Liver (tissue), 9 donors: ENCODE measurements around the gene WARS2. TPM values are rescaled to one million over a fixed set of nuclear protein-coding genes. Genes with fewer than 3 reads are reported as not detected.

ENCODE experiments used
- DNase-seq: peaks from one replicate; pipeline ENCODE4 v3.0.0-alpha.2; 2017; ENCODE audit warnings: low spot score
- H3K27ac ChIP-seq, 2 donors: one replicate each; pipeline ENCODE4 v1.7.0; 2013; ENCODE audit warnings: inconsistent platforms in 2 of 2, low read length in 2 of 2, control low read depth in 1 of 2, low read depth in 1 of 2, mild to moderate bottlenecking in 1 of 2
- H3K27me3 ChIP-seq, 4 donors: one replicate each; pipeline versions ENCODE4 v1.6.1 to v1.7.0; 2013; ENCODE audit warnings: low read length in 3 of 4, inconsistent platforms in 1 of 4, mild to moderate bottlenecking in 1 of 4, moderate library complexity in 1 of 4; ENCODE audit not compliant: control insufficient read depth in 4 of 4, insufficient read depth in 4 of 4
- H3K36me3 ChIP-seq, 4 donors: one replicate each; pipeline versions ENCODE4 v1.6.1 to v1.7.0; 2013; ENCODE audit warnings: low read length in 3 of 4, mild to moderate bottlenecking in 3 of 4, low read depth in 1 of 4, moderate library complexity in 1 of 4; ENCODE audit not compliant: control insufficient read depth in 4 of 4, insufficient read depth in 3 of 4
- H3K4me1 ChIP-seq, 4 donors: one replicate each; pipeline versions ENCODE4 v1.6.1 to v1.7.0; 2013; ENCODE audit warnings: low read length in 3 of 4, mild to moderate bottlenecking in 3 of 4, moderate library complexity in 1 of 4; ENCODE audit not compliant: control insufficient read depth in 4 of 4, insufficient read depth in 4 of 4
- H3K4me3 ChIP-seq, 3 donors: one replicate each; pipeline versions ENCODE4 v1.6.1 to v1.7.0; 2013; ENCODE audit warnings: low read length in 3 of 3, control low read depth in 1 of 3, low read depth in 1 of 3, mild to moderate bottlenecking in 1 of 3
- H3K9ac ChIP-seq, 2 donors: one replicate each; pipeline ENCODE4 v1.7.0; 2013; ENCODE audit warnings: low read length in 2 of 2, mild to moderate bottlenecking in 2 of 2, moderate library complexity in 2 of 2, control low read depth in 1 of 2, low read depth in 1 of 2
- H3K9me3 ChIP-seq, 4 donors: one replicate each; pipeline versions ENCODE4 v1.6.1 to v1.7.0; 2013; ENCODE audit warnings: low read length in 3 of 4; ENCODE audit not compliant: control insufficient read depth in 4 of 4
- ATF3 ChIP-seq: IDR thresholded peaks from 2 replicates; pipeline ENCODE4 v1.6.1; 2016; ENCODE audit warnings: antibody characterized with exemption
- CTCF ChIP-seq: fragments of 150-350 bp; IDR thresholded peaks from 2 replicates; pipeline ENCODE4 v1.5.1; 2017; ENCODE audit warnings: improper control_type of control experiment, low read depth, low read length; ENCODE audit not compliant: missing input control
- EGR1 ChIP-seq, 2 donors: IDR thresholded peaks; 2 replicates each; pipeline ENCODE4 v1.6.1; 2016 to 2018; ENCODE audit warnings: antibody characterized with exemption in 2 of 2, low read depth in 2 of 2
- FOXA1 ChIP-seq: IDR thresholded peaks from 2 replicates; pipeline ENCODE4 v1.6.1; 2016; ENCODE audit warnings: antibody characterized with exemption
- FOXA2 ChIP-seq: IDR thresholded peaks from 2 replicates; pipeline ENCODE4 v1.6.1; 2016; ENCODE audit warnings: antibody characterized with exemption
- GABPA ChIP-seq, 2 donors: IDR thresholded peaks in 1 of 2; conservative IDR thresholded peaks in 1 of 2; 2 replicates each; pipeline ENCODE4 v1.6.1; 2016; ENCODE audit warnings: antibody characterized with exemption in 2 of 2, mild to moderate bottlenecking in 1 of 2, moderate library complexity in 1 of 2
- HNF4A ChIP-seq, 2 donors: conservative IDR thresholded peaks; 2 replicates each; pipeline ENCODE4 v1.6.1; 2016; ENCODE audit warnings: antibody characterized with exemption in 2 of 2, mild to moderate bottlenecking in 2 of 2
- HNF4G ChIP-seq: IDR thresholded peaks from 2 replicates; pipeline ENCODE4 v1.6.1; 2016; ENCODE audit warnings: antibody characterized with exemption
- JUND ChIP-seq, 2 donors: IDR thresholded peaks; 2 replicates each; pipeline ENCODE4 v1.6.1; 2016; ENCODE audit warnings: antibody characterized with exemption in 2 of 2
- NR2F2 ChIP-seq: IDR thresholded peaks from 2 replicates; pipeline ENCODE4 v1.6.1; 2016; ENCODE audit warnings: antibody characterized with exemption
- RAD21 ChIP-seq, 2 donors: IDR thresholded peaks; 2 replicates each; pipeline ENCODE4 v1.6.1; 2016; ENCODE audit warnings: antibody characterized with exemption in 2 of 2, mild to moderate bottlenecking in 2 of 2
- REST ChIP-seq: IDR thresholded peaks from 2 replicates; pipeline ENCODE4 v1.6.1; 2016; ENCODE audit warnings: antibody characterized with exemption, mild to moderate bottlenecking
- RXRA ChIP-seq, 2 donors: IDR thresholded peaks; 2 replicates each; pipeline ENCODE4 v1.6.1; 2017 to 2018; ENCODE audit warnings: antibody characterized with exemption in 2 of 2, mild to moderate bottlenecking in 1 of 2
- SP1 ChIP-seq: IDR thresholded peaks from 2 replicates; pipeline ENCODE4 v1.6.1; 2018; ENCODE audit warnings: antibody characterized with exemption, mild to moderate bottlenecking
- TAF1 ChIP-seq: conservative IDR thresholded peaks from 2 replicates; pipeline ENCODE4 v1.6.1; 2016; ENCODE audit warnings: antibody characterized with exemption, mild to moderate bottlenecking
- YY1 ChIP-seq: IDR thresholded peaks from 2 replicates; pipeline ENCODE4 v1.6.1; 2016; ENCODE audit warnings: antibody characterized with exemption, mild to moderate bottlenecking
- ZBTB33 ChIP-seq: IDR thresholded peaks from 2 replicates; pipeline ENCODE4 v1.6.1; 2016; ENCODE audit warnings: antibody characterized with exemption
- WGBS: extraction: QIAGEN DNeasy Blood & Tissue Kit; methylation state at CpG from one replicate; pipeline ENCODE4 v1.1.7; 2013; 5-methylcytosine and 5-hydroxymethylcytosine counted together
- polyA plus RNA-seq, 2 donors: library from polyadenylated mRNA; stranded (reverse) in 1 of 2; unstranded in 1 of 2; fragments of 200-250 nt in 1 of 2; fragments of >200 nt in 1 of 2; fragmentation: Nextera tagmentation in 1 of 2; extraction: Ambion mirVana in 1 of 2; gene quantifications; one replicate each; pipeline versions ENCODE4 v1.2.1 to v1.2.3, GENCODE V29; 2013 to 2015
- total RNA-seq, 2 donors: library from RNA; depleted of rRNA; stranded (reverse); fragments of >200 nt; gene quantifications; one replicate each; pipeline ENCODE4 v1.2.3, GENCODE V29; 2014
- TF ChIP-seq, protein P1 (sequence below): IDR thresholded peaks from 2 replicates; pipeline ENCODE4 v1.6.1; 2016; ENCODE audit warnings: antibody characterized with exemption
- donor health status: healthy.
- donor health status: healthy.
- donor health status: healthy.
- donor health status: healthy.
- donor health status: healthy.

WARS2 gene
- total and polyA plus RNA-seq, 4 donors = 3.5 to 14.5 (median 7.0) TPM

GRCh38 chr1:119184972-119185371 is 44.5 kb upstream of the WARS2 start (continued):
- no peak for TF ChIP-seq HNF4A (conservative IDR thresholded peaks at IDR 0.05)
- TF ChIP-seq HNF4G = no peak
- no peak for TF ChIP-seq EGR1 (IDR thresholded peaks at IDR 0.05; ENCODE audit: low read depth in 2 of 2)
- TF ChIP-seq FOXA2 = no peak
- TF ChIP-seq NR2F2 = no peak
- TF ChIP-seq YY1 = no peak

- Histone ChIP-seq H3K9me3 (no peaks in the 10 kb centered on the region), H3K27ac (no peak overlapping the region), H3K36me3 (peaks cover 0 to 2% (median 0%) of the 10 kb centered on the region in 4 donors), H3K27me3 (no peaks in the 10 kb centered on the region), H3K4me3 (no peak overlapping the region), H3K4me1 (no peaks in the 10 kb centered on the region), H3K9ac (no peak overlapping the region)
- DNase-seq = no peak
- WGBS = 92% methylated on average over 3 of the region's 3 CpGs
- TF ChIP-seq RAD21 (IDR thresholded peaks at IDR 0.05) (no peak), FOXA2 (no peak), SP1 (no peak), RXRA (IDR thresholded peaks at IDR 0.05) (no peak), FOXA1 (no peak), HNF4G (no peak), NR2F2 (no peak), ZBTB33 (no peak), TAF1 (no peak)
- TF ChIP-seq, protein P1, sequence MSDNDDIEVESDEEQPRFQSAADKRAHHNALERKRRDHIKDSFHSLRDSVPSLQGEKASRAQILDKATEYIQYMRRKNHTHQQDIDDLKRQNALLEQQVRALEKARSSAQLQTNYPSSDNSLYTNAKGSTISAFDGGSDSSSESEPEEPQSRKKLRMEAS = no peak
Observed at GRCh38 chr1:119181218-119181617, 40.8 kb upstream of the WARS2 start.

DNA sequence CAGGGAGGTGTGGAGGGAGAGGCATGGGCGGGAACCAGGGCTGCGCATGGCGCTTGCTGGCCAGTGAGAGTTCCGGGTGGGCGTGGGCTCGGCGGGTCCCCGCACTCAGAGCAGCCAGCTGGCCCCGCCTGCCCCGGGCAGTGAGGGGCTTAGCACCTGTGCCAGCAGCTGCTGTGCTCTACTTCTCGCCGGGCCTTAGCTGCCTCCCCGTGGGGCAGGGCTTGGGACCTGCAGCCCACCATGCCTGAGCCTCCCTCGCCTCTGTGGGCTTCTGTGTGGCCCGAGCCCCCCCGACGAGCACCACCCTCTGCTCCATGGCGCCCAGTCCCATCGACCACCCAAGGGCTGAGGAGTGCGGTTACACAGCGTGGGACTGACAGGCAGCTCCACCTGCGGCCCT is 38.6 kb upstream of the WARS2 start:
- DNase-seq = no peak
- TF ChIP-seq CTCF (no peak), HNF4G (no peak), FOXA1 (no peak), RXRA (IDR thresholded peaks at IDR 0.05) (no peak), GABPA (IDR thresholded peaks at IDR 0.05 in 1 of 2, conservative IDR thresholded peaks at IDR 0.05 in 1 of 2) (no peak), JUND (IDR thresholded peaks at IDR 0.05) (no peak), REST (no peak), HNF4A (conservative IDR thresholded peaks at IDR 0.05) (no peak), YY1 (no peak), ATF3 (no peak), TAF1 (no peak), ZBTB33 (no peak), SP1 (no peak), EGR1 (IDR thresholded peaks at IDR 0.05; ENCODE audit: low read depth in 2 of 2) (no peak), NR2F2 (no peak), FOXA2 (no peak), RAD21 (IDR thresholded peaks at IDR 0.05) (no peak)
- TF ChIP-seq, protein P1 = no peak

More for the DNA sequence above, 38.6 kb upstream of the WARS2 start:
- 94% methylated on average over 22 of the region's 22 CpGs for WGBS
- Histone ChIP-seq H3K4me1 (no peaks in the 10 kb centered on the region), H3K27me3 (no peaks in the 10 kb centered on the region), H3K36me3 (peaks cover 0 to 2% (median 0%) of the 10 kb centered on the region in 4 donors), H3K9me3 (no peaks in the 10 kb centered on the region), H3K27ac (no peak overlapping the region), H3K9ac (no peak overlapping the region), H3K4me3 (no peak overlapping the region)
